IMR-90 (cell line): ENCODE results near the gene TESK2. TPM values are rescaled to one million over a fixed set of nuclear protein-coding genes. Genes with fewer than 3 reads are reported as not detected.

ENCODE experiments used
- ATAC-seq: fragments of 200-7000 bp; cut with Tn5 transposase; 2 replicates; pipeline ENCODE4 v1.9.1; 2020; ENCODE audit warnings: low read depth, mild to moderate bottlenecking, moderate library complexity
- BruUV-seq: library from RNA; stranded (reverse); fragments of 400-500 nt; replicated peaks from 2 replicates; lab custom pipeline; 2021; lab: Mats Ljungman, UMichigan
- CTCF ChIA-PET: fragments of 300-600 bp; formaldehyde crosslinking; extraction: SDS; loops from one replicate; lab custom pipeline; 2021; ENCODE audit warnings: antibody characterized with exemption; lab: Yijun Ruan, JAX
- POLR2A ChIA-PET: fragments of 300-600 bp; sonication (Branson Sonifier 250); formaldehyde crosslinking; loops from one replicate; lab custom pipeline; 2022; ENCODE audit warnings: antibody characterized with exemption; ENCODE audit not compliant: unreplicated experiment; lab: Charles Lee
- DNase-seq: peaks from one replicate; pipeline ENCODE4 v3.0.0; 2013
- H2AFZ ChIP-seq: replicated peaks from 2 replicates; pipeline ENCODE3; 2013; ENCODE audit warnings: low read length, mild to moderate bottlenecking; ENCODE audit not compliant: poor library complexity
- H2AK5ac ChIP-seq: 2 replicates; pipeline ENCODE4 v1.6.1; 2013; ENCODE audit warnings: low read depth, low read length, inconsistent platforms
- H2AK9ac ChIP-seq: replicated peaks from 2 replicates; pipeline ENCODE3; 2013; ENCODE audit warnings: mild to moderate bottlenecking, low read depth, low read length, moderate library complexity; ENCODE audit not compliant: poor library complexity
- H2BK120ac ChIP-seq: 2 replicates; pipeline ENCODE4 v1.6.1; 2013; ENCODE audit warnings: low read depth, low read length, inconsistent platforms
- H2BK15ac ChIP-seq: 3 replicates; pipeline ENCODE4 v1.6.1; 2013; ENCODE audit warnings: low read depth, low read length, inconsistent platforms
- H2BK20ac ChIP-seq: 2 replicates; pipeline ENCODE4 v1.6.1; 2013; ENCODE audit warnings: low read depth, mild to moderate bottlenecking, inconsistent platforms, low read length, moderate library complexity
- H2BK5ac ChIP-seq: 2 replicates; pipeline ENCODE4 v1.6.1; 2013; ENCODE audit warnings: mild to moderate bottlenecking, low read depth, low read length, inconsistent platforms; ENCODE audit not compliant: poor library complexity, severe bottlenecking
- H3K14ac ChIP-seq: replicated peaks from 2 replicates; pipeline ENCODE4 v1.6.1; 2013; ENCODE audit warnings: low read depth, low read length, inconsistent platforms
- H3K18ac ChIP-seq: 2 replicates; pipeline ENCODE4 v1.6.1; 2013; ENCODE audit warnings: low read depth, low read length, control low read depth
- H3K23ac ChIP-seq: 2 replicates; pipeline ENCODE4 v1.6.1; 2013; ENCODE audit warnings: low read depth, low read length, inconsistent platforms
- H3K27ac ChIP-seq: 2 replicates; pipeline ENCODE4 v1.5.1; 2013; ENCODE audit warnings: mild to moderate bottlenecking, control low read depth, low read length; ENCODE audit not compliant: insufficient read depth
- H3K27me3 ChIP-seq: 2 replicates; pipeline ENCODE4 v1.6.1; 2013; ENCODE audit warnings: low read length; ENCODE audit not compliant: control insufficient read depth, insufficient read depth
- H3K36me3 ChIP-seq: 2 replicates; pipeline ENCODE4 v1.6.1; 2013; ENCODE audit warnings: low read length, mixed read lengths; ENCODE audit not compliant: control insufficient read depth, insufficient read depth
- H3K4ac ChIP-seq: 2 replicates; pipeline ENCODE4 v1.6.1; 2013; ENCODE audit warnings: low read depth, low read length, inconsistent platforms
- H3K4me1 ChIP-seq: 2 replicates; pipeline ENCODE4 v1.6.1; 2013; ENCODE audit warnings: low read length, mixed read lengths; ENCODE audit not compliant: control insufficient read depth, insufficient read depth
- H3K4me2 ChIP-seq: 2 replicates; pipeline ENCODE4 v1.6.1; 2013; ENCODE audit warnings: low read depth, mild to moderate bottlenecking, control low read depth, low read length, moderate library complexity
- H3K4me3 ChIP-seq: 2 replicates; pipeline ENCODE4 v1.5.1; 2013; ENCODE audit warnings: low read depth, mild to moderate bottlenecking, control low read depth, low read length, moderate library complexity; ENCODE audit not compliant: insufficient read depth
- H3K56ac ChIP-seq: 2 replicates; pipeline ENCODE4 v1.6.1; 2013; ENCODE audit warnings: low read length, inconsistent platforms; ENCODE audit not compliant: insufficient read depth; ENCODE audit errors: extremely low read depth
- H3K79me1 ChIP-seq, 2 experiments: 2 replicates each; pipeline ENCODE4 v1.6.1; 2013; ENCODE audit warnings: low read length in 2 of 2, inconsistent platforms in 1 of 2, low read depth in 1 of 2
- H3K9ac ChIP-seq: 2 replicates; pipeline ENCODE4 v1.6.1; 2013; ENCODE audit warnings: low read depth, low read length, control low read depth
- H3K9me1 ChIP-seq: 2 replicates; pipeline ENCODE4 v1.6.1; 2013; ENCODE audit warnings: low read length, inconsistent platforms; ENCODE audit not compliant: insufficient read depth
- H3K9me3 ChIP-seq: 2 replicates; pipeline ENCODE4 v1.6.1; 2013; ENCODE audit warnings: low read length; ENCODE audit not compliant: control insufficient read depth, insufficient read depth
- H4K20me1 ChIP-seq: 2 replicates; pipeline ENCODE4 v1.6.1; 2013; ENCODE audit warnings: low read length, inconsistent platforms; ENCODE audit not compliant: insufficient read depth
- H4K5ac ChIP-seq: 2 replicates; pipeline ENCODE4 v1.6.1; 2013; ENCODE audit warnings: mild to moderate bottlenecking, low read depth, low read length, control low read depth
- H4K8ac ChIP-seq, 2 experiments: 2 replicates each; pipeline ENCODE4 v1.6.1; 2013; ENCODE audit warnings: low read depth in 2 of 2, low read length in 2 of 2, control low read depth in 1 of 2, inconsistent platforms in 1 of 2
- H4K91ac ChIP-seq: 2 replicates; pipeline ENCODE4 v1.6.1; 2013; ENCODE audit warnings: low read depth, low read length, inconsistent platforms; ENCODE audit not compliant: insufficient read depth
- BHLHE40 ChIP-seq: fragments of 150-350 bp; IDR thresholded peaks from 2 replicates; pipeline ENCODE4 v1.6.1; 2016; ENCODE audit warnings: mild to moderate bottlenecking, low read depth, low read length
- CEBPB ChIP-seq: IDR thresholded peaks from 2 replicates; pipeline ENCODE4 v1.6.1; 2012; ENCODE audit warnings: low read depth, low read length, improper control_type of control experiment
- CHD1 ChIP-seq: IDR thresholded peaks from 2 replicates; pipeline ENCODE4 v1.6.1; 2012; ENCODE audit warnings: low read depth, low read length, improper control_type of control experiment
- CTCF ChIP-seq: conservative IDR thresholded peaks from 2 replicates; pipeline ENCODE4 v1.5.1; 2012; ENCODE audit warnings: mild to moderate bottlenecking, low read depth, low read length, improper control_type of control experiment
- FOS ChIP-seq: fragments of 150-350 bp; IDR thresholded peaks from 2 replicates; pipeline ENCODE4 v1.6.1; 2016; ENCODE audit warnings: low read depth, low read length
- MAFK ChIP-seq: IDR thresholded peaks from 2 replicates; pipeline ENCODE4 v1.6.1; 2012; ENCODE audit warnings: low read depth, low read length, improper control_type of control experiment
- MXI1 ChIP-seq: IDR thresholded peaks from 2 replicates; pipeline ENCODE4 v1.6.1; 2012; ENCODE audit warnings: low read depth, mild to moderate bottlenecking, low read length, moderate library complexity, borderline replicate concordance
- NFE2L2 ChIP-seq: fragments of 150-350 bp; IDR thresholded peaks from 2 replicates; pipeline ENCODE4 v1.6.1; 2016; ENCODE audit warnings: low read depth, mild to moderate bottlenecking, low read length
- POLR2A ChIP-seq: IDR thresholded peaks from 2 replicates; pipeline ENCODE4 v1.6.1; 2012; ENCODE audit warnings: mild to moderate bottlenecking, low read depth, low read length
- RAD21 ChIP-seq: IDR thresholded peaks from 2 replicates; pipeline ENCODE4 v1.6.1; 2012; ENCODE audit warnings: low read length, improper control_type of control experiment
- RCOR1 ChIP-seq: IDR thresholded peaks from 2 replicates; pipeline ENCODE4 v1.6.1; 2012; ENCODE audit warnings: mild to moderate bottlenecking, low read length, improper control_type of control experiment; ENCODE audit not compliant: insufficient replicate concordance
- RFX5 ChIP-seq: IDR thresholded peaks from 2 replicates; pipeline ENCODE4 v1.8.0; 2012; ENCODE audit warnings: low read depth, mild to moderate bottlenecking, low read length, moderate library complexity
- SMC3 ChIP-seq: fragments of 150-350 bp; IDR thresholded peaks from 2 replicates; pipeline ENCODE4 v1.6.1; 2016; ENCODE audit warnings: low read depth, mild to moderate bottlenecking, antibody characterized with exemption, low read length, moderate library complexity
- WGBS, 2 experiments: methylation state at CpG; one replicate each; pipeline versions ENCODE4 v1.1.5 to v1.1.7; 2013; ENCODE audit warnings: missing lambda C conversion rate in 2 of 2; ENCODE audit not compliant: insufficient read length in 1 of 2; ENCODE audit errors: extremely low coverage in 2 of 2; 5-methylcytosine and 5-hydroxymethylcytosine counted together
- dilution Hi-C: fragments of 300-500 bp; cut with HindIII; formaldehyde crosslinking; loops from one replicate; pipeline ENCODE4 v1.14.3; 2018; ENCODE audit warnings: low sequenced_read_pairs; ENCODE audit not compliant: unreplicated experiment
- in situ Hi-C: fragments of 300-500 bp; cut with MboI; formaldehyde crosslinking; loops from 3 replicates; pipeline ENCODE4 v1.14.3; 2019; ENCODE audit warnings: low sequenced_read_pairs, inconsistent platforms, mixed read lengths
- intact Hi-C: fragments of 100-400 bp; cut with micrococcal nuclease; formaldehyde crosslinking; loops from 2 replicates; pipeline ENCODE4 v1.10.0; 2022
- polyA plus RNA-seq, 3 experiments: library from polyadenylated mRNA; depleted of rRNA; stranded (reverse); fragments of >200 nt; gene quantifications; 2 replicates each; pipeline ENCODE4 v1.2.3, GENCODE V29; 2012; ENCODE audit warnings: low replicate concordance in 1 of 3
- total RNA-seq: library from RNA; depleted of rRNA; stranded (reverse); fragments of >200 nt; gene quantifications from 2 replicates; pipeline ENCODE4 v1.2.3, GENCODE V29; 2012
- TF ChIP-seq, protein P1 (sequence below): fragments of 150-350 bp; IDR thresholded peaks from 2 replicates; pipeline ENCODE4 v1.6.1; 2017; ENCODE audit warnings: mild to moderate bottlenecking, antibody characterized with exemption, low read length, low read depth
- TF ChIP-seq, protein P2 (sequence below): fragments of 150-350 bp; IDR thresholded peaks from 2 replicates; pipeline ENCODE4 v1.6.1; 2016; ENCODE audit warnings: low read depth, mild to moderate bottlenecking, low read length, moderate library complexity, borderline replicate concordance

The TESK2 gene
- total and polyA plus RNA-seq, 2 of the 4 experiments (the other 2 are of a cell fraction) = 0.90 to 1.3 TPM

DNA sequence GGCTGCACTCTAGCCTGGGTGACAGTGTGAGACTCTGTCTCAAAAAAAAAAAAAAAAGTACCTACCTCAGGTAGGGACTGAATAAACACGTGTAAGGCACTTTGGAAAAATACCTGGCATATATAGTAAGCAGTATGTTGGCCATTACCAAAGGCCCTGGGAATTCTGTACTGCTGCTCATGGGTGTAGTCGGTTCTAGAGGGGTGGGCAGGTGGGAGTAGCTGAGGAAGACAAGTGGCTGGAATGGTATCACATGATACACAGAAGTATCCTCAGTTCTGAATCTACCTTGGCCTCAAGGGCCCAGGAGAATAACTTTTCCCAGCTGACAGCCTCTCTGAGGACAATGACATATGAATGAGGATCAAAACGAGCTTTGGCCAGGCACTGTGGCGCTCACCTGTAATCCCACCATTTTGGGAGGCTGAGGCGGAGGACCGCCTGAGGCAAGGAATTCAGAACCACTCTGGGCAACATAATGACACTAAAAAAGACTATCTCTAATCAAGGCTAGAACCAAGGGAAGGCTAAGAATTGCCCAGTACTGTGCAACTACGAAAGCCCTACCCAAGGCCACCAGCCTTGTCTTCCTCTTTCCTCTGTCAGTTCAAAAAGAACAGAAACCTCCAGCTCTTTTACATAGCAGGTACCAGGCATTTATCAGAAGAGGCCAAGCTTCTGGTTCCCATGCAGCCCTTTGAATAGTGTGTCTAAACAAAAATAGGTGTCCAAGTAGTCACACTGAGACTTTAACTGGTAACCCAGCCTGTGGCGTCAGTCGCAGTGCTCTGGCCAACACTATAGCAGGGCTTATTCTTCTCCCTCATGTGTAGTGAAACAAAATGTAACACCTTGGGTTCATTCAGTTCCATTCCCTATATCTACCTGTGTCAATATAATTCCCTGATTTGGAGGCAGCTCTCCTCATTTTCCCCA, 19.3 kb upstream of the TESK2 start:
- in situ Hi-C loops (no loop called here), dilution Hi-C loops (no loop called here), intact Hi-C loops (loop anchor here (5.0 kb wide), 1 partner anchor 177 kb away; the partner anchor contains the start of genes GPBP1L1 and TMEM69)
- Histone ChIP-seq H3K9me1 (peaks cover 20% of the 10 kb centered on the region), H4K91ac (no peak overlapping the region), H2AK9ac (peak overlapping the region; percentile 69), H3K18ac (no peak overlapping the region), H3K9me3 (no peaks in the 10 kb centered on the region), H3K4me2 (no peak overlapping the region), H3K14ac (no peak overlapping the region), H3K4me3 (no peak overlapping the region), H3K27ac (no peak overlapping the region), H3K4me1 (peaks cover 11% of the 10 kb centered on the region), H2AFZ (no peak overlapping the region), H2BK5ac (no peak overlapping the region), H4K5ac (no peak overlapping the region), H3K56ac (no peak overlapping the region), H3K9ac (no peak overlapping the region), H2AK5ac (no peak overlapping the region), H4K8ac (no peak overlapping the region), H3K36me3 (peaks cover 45% of the 10 kb centered on the region), H2BK20ac (no peak overlapping the region), H3K4ac (no peak overlapping the region), H3K79me1 (peaks cover 0 to 44% of the 10 kb centered on the region in 2 experiments; a peak in 3 of 4 replicates), H2BK15ac (no peak overlapping the region), H2BK120ac (no peak overlapping the region), H3K27me3 (no peaks in the 10 kb centered on the region), H3K23ac (no peak overlapping the region), H4K20me1 (peaks cover 36% of the 10 kb centered on the region)
- ATAC-seq (no peak), DNase-seq (no peak)
- CTCF ChIA-PET = no interaction called here
- POLR2A ChIA-PET = no interaction called here
- no CpG with 5 or more reads among the region's 9 CpGs for WGBS, 2 experiments
- no TSS peak for BruUV-seq
- TF ChIP-seq FOS (no peak), BHLHE40 (no peak), POLR2A (no peak), CHD1 (no peak), NFE2L2 (no peak), RFX5 (no peak), CEBPB (no peak), RAD21 (no peak), CTCF (no peak), MXI1 (no peak), SMC3 (no peak), RCOR1 (no peak), MAFK (no peak)
- TF ChIP-seq, protein P1, sequence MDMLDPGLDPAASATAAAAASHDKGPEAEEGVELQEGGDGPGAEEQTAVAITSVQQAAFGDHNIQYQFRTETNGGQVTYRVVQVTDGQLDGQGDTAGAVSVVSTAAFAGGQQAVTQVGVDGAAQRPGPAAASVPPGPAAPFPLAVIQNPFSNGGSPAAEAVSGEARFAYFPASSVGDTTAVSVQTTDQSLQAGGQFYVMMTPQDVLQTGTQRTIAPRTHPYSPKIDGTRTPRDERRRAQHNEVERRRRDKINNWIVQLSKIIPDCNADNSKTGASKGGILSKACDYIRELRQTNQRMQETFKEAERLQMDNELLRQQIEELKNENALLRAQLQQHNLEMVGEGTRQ = no peak
- TF ChIP-seq, protein P2, sequence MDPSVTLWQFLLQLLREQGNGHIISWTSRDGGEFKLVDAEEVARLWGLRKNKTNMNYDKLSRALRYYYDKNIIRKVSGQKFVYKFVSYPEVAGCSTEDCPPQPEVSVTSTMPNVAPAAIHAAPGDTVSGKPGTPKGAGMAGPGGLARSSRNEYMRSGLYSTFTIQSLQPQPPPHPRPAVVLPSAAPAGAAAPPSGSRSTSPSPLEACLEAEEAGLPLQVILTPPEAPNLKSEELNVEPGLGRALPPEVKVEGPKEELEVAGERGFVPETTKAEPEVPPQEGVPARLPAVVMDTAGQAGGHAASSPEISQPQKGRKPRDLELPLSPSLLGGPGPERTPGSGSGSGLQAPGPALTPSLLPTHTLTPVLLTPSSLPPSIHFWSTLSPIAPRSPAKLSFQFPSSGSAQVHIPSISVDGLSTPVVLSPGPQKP = no peak
